K562 (cell line): ENCODE measurements around the gene ERICH2. TPM values are rescaled to one million over a fixed set of nuclear protein-coding genes. Genes with fewer than 3 reads are reported as not detected.

Source experiments
- PRDM10 ChIP-seq: fragments of 450-650 bp; IDR thresholded peaks from 2 replicates; pipeline ENCODE4 v1.6.1; 2018; ENCODE audit not compliant: partially characterized antibody
- polyA plus RNA-seq, 8 experiments: library from polyadenylated mRNA; depleted of rRNA in 4 of 8; stranded (reverse) in 5 of 8; unstranded in 3 of 8; fragments of >200 nt; fragmentation: Nextera tagmentation in 2 of 8; fragmentation: Illumina TruSeq in 1 of 8; extraction: Ambion mirVana in 2 of 8; extraction: Trizol in 1 of 8; gene quantifications; 2 replicates each; pipeline versions ENCODE4 v1.2.1 to v1.2.3, GENCODE V29; 2011 to 2014; ENCODE audit warnings: inconsistent platforms in 1 of 8, missing spikeins in 1 of 8
- total RNA-seq, 7 experiments: library from RNA; depleted of rRNA in 6 of 7; stranded (reverse); fragments of >200 nt in 6 of 7; fragmentation: Illumina TruSeq in 2 of 7; extraction: Trizol in 2 of 7; gene quantifications; 2 replicates each; pipeline versions ENCODE4 v1.2.1 to v1.2.3, GENCODE V29; 2011 to 2021; ENCODE audit warnings: low replicate concordance in 1 of 7
- TF ChIP-seq, protein P1 (sequence below): fragments of 450-650 bp; IDR thresholded peaks from 2 replicates; pipeline ENCODE4 v1.6.1; 2016; ENCODE audit warnings: low read depth
- TF ChIP-seq, protein P2 (sequence below): fragments of 200-600 bp; sonication (generic); IDR thresholded peaks from one replicate; pipeline ENCODE4 v1.6.1; 2012; ENCODE audit warnings: mild to moderate bottlenecking, low read depth, low read length, inconsistent platforms

The ERICH2 gene
- total and polyA plus RNA-seq, 9 of the 15 experiments (the other 6 are each of a cell fraction or from before 2014, with no cell fraction given), result 0.85 to 2.4 (median 1.6) TPM

GRCh38 chr2:170845343-170845742 is 75.2 kb downstream of the ERICH2 start (continued):
- no peak for TF ChIP-seq PRDM10
- TF ChIP-seq, protein P1, sequence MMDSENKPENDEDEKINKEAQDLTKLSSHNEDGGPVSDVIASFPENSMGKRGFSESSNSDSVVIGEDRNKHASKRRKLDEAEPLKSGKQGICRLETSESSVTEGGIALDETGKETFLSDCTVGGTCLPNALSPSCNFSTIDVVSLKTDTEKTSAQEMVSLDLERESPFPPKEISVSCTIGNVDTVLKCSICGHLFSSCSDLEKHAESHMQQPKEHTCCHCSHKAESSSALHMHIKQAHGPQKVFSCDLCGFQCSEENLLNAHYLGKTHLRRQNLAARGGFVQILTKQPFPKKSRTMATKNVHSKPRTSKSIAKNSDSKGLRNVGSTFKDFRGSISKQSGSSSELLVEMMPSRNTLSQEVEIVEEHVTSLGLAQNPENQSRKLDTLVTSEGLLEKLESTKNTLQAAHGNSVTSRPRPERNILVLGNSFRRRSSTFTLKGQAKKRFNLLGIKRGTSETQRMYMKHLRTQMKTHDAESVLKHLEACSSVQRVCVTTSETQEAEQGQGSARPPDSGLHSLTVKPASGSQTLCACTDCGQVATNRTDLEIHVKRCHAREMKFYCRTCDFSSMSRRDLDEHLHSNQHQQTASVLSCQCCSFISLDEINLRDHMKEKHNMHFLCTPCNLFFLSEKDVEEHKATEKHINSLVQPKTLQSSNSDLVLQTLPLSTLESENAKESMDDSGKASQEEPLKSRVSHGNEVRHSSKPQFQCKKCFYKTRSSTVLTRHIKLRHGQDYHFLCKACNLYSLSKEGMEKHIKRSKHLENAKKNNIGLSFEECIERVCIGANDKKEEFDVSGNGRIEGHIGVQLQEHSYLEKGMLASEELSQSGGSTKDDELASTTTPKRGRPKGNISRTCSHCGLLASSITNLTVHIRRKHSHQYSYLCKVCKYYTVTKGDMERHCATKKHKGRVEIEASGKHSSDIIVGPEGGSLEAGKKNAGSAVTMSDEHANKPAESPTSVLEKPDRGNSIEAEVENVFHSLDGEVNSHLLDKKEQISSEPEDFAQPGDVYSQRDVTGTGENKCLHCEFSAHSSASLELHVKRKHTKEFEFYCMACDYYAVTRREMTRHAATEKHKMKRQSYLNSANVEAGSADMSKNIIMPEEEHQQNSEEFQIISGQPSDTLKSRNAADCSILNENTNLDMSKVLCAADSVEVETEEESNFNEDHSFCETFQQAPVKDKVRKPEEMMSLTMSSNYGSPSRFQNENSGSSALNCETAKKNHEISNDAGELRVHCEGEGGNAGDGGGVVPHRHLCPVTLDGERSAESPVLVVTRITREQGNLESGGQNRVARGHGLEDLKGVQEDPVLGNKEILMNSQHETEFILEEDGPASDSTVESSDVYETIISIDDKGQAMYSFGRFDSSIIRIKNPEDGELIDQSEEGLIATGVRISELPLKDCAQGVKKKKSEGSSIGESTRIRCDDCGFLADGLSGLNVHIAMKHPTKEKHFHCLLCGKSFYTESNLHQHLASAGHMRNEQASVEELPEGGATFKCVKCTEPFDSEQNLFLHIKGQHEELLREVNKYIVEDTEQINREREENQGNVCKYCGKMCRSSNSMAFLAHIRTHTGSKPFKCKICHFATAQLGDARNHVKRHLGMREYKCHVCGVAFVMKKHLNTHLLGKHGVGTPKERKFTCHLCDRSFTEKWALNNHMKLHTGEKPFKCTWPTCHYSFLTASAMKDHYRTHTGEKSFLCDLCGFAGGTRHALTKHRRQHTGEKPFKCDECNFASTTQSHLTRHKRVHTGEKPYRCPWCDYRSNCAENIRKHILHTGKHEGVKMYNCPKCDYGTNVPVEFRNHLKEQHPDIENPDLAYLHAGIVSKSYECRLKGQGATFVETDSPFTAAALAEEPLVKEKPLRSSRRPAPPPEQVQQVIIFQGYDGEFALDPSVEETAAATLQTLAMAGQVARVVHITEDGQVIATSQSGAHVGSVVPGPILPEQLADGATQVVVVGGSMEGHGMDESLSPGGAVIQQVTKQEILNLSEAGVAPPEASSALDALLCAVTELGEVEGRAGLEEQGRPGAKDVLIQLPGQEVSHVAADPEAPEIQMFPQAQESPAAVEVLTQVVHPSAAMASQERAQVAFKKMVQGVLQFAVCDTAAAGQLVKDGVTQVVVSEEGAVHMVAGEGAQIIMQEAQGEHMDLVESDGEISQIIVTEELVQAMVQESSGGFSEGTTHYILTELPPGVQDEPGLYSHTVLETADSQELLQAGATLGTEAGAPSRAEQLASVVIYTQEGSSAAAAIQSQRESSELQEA, result no peak
- TF ChIP-seq, protein P2, sequence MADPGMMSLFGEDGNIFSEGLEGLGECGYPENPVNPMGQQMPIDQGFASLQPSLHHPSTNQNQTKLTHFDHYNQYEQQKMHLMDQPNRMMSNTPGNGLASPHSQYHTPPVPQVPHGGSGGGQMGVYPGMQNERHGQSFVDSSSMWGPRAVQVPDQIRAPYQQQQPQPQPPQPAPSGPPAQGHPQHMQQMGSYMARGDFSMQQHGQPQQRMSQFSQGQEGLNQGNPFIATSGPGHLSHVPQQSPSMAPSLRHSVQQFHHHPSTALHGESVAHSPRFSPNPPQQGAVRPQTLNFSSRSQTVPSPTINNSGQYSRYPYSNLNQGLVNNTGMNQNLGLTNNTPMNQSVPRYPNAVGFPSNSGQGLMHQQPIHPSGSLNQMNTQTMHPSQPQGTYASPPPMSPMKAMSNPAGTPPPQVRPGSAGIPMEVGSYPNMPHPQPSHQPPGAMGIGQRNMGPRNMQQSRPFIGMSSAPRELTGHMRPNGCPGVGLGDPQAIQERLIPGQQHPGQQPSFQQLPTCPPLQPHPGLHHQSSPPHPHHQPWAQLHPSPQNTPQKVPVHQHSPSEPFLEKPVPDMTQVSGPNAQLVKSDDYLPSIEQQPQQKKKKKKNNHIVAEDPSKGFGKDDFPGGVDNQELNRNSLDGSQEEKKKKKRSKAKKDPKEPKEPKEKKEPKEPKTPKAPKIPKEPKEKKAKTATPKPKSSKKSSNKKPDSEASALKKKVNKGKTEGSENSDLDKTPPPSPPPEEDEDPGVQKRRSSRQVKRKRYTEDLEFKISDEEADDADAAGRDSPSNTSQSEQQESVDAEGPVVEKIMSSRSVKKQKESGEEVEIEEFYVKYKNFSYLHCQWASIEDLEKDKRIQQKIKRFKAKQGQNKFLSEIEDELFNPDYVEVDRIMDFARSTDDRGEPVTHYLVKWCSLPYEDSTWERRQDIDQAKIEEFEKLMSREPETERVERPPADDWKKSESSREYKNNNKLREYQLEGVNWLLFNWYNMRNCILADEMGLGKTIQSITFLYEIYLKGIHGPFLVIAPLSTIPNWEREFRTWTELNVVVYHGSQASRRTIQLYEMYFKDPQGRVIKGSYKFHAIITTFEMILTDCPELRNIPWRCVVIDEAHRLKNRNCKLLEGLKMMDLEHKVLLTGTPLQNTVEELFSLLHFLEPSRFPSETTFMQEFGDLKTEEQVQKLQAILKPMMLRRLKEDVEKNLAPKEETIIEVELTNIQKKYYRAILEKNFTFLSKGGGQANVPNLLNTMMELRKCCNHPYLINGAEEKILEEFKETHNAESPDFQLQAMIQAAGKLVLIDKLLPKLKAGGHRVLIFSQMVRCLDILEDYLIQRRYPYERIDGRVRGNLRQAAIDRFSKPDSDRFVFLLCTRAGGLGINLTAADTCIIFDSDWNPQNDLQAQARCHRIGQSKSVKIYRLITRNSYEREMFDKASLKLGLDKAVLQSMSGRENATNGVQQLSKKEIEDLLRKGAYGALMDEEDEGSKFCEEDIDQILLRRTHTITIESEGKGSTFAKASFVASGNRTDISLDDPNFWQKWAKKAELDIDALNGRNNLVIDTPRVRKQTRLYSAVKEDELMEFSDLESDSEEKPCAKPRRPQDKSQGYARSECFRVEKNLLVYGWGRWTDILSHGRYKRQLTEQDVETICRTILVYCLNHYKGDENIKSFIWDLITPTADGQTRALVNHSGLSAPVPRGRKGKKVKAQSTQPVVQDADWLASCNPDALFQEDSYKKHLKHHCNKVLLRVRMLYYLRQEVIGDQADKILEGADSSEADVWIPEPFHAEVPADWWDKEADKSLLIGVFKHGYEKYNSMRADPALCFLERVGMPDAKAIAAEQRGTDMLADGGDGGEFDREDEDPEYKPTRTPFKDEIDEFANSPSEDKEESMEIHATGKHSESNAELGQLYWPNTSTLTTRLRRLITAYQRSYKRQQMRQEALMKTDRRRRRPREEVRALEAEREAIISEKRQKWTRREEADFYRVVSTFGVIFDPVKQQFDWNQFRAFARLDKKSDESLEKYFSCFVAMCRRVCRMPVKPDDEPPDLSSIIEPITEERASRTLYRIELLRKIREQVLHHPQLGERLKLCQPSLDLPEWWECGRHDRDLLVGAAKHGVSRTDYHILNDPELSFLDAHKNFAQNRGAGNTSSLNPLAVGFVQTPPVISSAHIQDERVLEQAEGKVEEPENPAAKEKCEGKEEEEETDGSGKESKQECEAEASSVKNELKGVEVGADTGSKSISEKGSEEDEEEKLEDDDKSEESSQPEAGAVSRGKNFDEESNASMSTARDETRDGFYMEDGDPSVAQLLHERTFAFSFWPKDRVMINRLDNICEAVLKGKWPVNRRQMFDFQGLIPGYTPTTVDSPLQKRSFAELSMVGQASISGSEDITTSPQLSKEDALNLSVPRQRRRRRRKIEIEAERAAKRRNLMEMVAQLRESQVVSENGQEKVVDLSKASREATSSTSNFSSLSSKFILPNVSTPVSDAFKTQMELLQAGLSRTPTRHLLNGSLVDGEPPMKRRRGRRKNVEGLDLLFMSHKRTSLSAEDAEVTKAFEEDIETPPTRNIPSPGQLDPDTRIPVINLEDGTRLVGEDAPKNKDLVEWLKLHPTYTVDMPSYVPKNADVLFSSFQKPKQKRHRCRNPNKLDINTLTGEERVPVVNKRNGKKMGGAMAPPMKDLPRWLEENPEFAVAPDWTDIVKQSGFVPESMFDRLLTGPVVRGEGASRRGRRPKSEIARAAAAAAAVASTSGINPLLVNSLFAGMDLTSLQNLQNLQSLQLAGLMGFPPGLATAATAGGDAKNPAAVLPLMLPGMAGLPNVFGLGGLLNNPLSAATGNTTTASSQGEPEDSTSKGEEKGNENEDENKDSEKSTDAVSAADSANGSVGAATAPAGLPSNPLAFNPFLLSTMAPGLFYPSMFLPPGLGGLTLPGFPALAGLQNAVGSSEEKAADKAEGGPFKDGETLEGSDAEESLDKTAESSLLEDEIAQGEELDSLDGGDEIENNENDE, result no peak
